Hematopoietic multipotent progenitor cell (in vitro differentiated cells): ENCODE results near the gene EPS15. TPM values are rescaled to one million over a fixed set of nuclear protein-coding genes. Genes with fewer than 3 reads are reported as not detected.
A peak's percentile ranks its signal among the peaks of the same experiment; 100 is the strongest.
"Not testable (repeated sequence)": the region's sequence is repeated elsewhere in the genome, so short reads cannot be mapped to it uniquely, and the experiment has no call there.

Source experiments
- DNase-seq, 3 donors: peaks; one replicate each; pipeline ENCODE4 v3.0.0-alpha.2; 2011 to 2015; ENCODE audit warnings: low read depth in 2 of 3, low spot score in 2 of 3
- total RNA-seq: library from RNA; depleted of rRNA; stranded (reverse); fragments of >200 nt; gene quantifications from one replicate; pipeline ENCODE4 v1.2.3, GENCODE V29; 2012

The EPS15 gene
- 43.1 TPM for total RNA-seq

GRCh38 chr1:51519048-51519864 is at the start of gene EPS15:
EPS15 (minus strand) TSS chr1:51519266; CDS start chr1:51519231, 35 bp downstream.
- DNase-seq: peak; percentile 43 to 85 (median 84)

DNA sequence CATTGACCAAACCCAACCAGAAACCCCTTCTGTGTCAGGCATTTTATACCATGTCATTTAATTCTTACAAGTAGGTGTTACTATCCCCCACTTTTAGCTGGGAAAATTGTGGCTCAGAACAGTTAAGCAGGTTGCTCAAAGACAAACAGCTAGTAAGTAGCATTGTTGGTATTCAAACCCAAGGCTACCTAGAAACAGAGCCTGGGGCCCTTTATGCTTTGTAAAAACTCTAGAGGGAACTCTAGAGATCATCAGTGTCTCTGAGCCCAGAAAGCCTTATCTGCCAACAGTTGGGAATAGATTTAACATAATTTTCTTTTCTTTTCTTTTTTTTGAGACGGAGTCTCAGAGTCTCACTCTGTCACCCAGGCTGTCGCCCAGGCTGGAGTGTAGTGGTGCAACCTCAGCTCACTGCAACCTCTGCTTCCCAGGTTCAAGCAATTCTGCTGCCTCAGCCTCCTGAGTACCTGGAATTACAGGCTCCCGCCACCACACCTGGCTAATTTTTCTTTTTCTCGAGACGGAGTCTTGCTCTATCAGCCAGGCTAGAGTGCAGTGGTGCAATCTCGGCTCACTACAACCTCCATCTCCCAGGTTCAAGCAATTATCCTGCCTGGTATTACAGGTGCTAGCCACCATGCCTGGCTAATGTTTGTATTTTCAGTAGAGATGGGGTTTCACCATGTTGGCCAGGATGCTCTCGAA is 49.3 kb upstream of the EPS15 start:
- DNase-seq: no peak

- no peak for DNase-seq
Measured at GRCh38 chr1:51567653-51568052, 48.6 kb upstream of the EPS15 start.

- DNase-seq: no peak
Measured at GRCh38 chr1:51566260-51566659, 47.2 kb upstream of the EPS15 start.

DNA sequence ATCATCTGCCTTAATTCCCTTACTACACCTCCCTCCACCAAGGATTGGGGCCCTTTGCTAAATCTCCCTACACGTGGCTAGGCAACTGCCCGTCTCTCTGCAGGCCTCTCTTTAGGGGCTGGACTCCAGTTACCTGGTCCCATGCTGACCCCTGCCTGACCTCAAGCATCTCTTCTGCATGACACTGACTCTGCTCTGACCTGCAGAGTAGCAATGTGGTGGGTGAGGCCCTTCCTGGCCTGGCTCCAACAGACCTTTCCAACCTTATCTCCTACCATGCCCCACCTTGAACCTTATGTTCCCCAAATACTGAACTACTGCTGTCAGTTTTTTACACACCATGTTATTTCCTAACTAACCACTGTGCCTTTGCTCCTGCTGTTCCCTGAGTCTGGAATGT is 45.9 kb upstream of the EPS15 start:
- DNase-seq: no peak

GRCh38 chr1:51564124-51564523 is 45.1 kb upstream of the EPS15 start:
- DNase-seq: peak in 1 of 3 donors; percentile 20

DNA sequence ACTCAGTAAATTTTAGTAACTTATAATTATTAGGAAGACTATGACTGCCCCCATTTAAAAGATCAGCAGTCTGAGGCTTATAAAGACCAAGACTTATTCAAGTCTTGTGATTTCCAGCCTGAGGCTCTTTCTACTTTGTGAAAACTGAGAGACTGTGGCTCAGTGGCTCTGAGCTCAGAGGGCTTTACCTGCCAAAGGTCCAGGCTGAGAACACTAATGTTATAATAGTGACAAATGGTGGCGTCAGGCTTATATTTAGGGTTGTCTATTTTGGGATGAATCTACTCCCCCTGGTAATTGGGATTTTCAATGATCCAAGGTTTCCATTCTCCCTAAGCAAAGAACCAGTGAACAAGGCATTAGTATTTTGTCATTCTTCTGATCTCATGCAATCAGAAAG is 42.6 kb upstream of the EPS15 start:
- no peak for DNase-seq

DNA sequence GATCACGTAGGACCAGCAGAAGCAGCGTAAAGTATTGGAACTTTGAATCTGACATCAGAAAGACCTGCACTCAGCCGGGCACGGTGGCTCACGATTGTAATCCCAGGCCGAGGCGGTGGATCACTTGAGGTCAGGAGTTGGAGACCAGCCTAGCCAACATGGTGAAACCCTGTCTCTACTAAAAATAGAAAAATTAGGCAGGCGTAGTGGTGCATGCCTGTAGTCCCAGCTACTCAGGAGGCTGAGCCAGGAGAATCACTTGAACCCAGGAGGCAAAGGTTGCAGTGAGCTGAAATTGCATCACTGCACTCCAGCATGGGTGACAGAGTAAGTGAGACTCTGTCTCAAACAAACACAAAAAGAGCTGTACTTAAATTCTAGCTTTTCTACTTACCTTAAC is 41.8 kb upstream of the EPS15 start:
- not testable (repeated sequence) for DNase-seq

DNA sequence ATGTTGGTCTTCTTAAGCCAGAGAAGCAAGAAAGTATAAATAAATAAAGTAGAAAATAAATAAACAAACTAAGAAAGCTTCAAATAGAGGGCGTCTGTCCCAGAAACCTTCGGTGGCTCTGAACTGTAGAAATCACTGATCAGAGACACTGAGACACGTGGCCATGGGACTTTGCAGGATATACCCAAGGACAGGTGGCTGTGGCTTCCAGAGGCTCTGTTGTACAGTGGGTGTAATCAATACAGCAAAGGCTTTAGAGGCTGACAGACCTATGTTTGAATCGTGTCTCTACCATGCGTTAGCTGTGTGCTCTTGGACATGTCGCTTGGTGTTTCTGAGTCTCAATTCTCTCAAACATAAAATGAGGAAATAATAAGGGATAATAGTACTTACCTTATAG is 41.0 kb upstream of the EPS15 start:
- DNase-seq: no peak

DNA sequence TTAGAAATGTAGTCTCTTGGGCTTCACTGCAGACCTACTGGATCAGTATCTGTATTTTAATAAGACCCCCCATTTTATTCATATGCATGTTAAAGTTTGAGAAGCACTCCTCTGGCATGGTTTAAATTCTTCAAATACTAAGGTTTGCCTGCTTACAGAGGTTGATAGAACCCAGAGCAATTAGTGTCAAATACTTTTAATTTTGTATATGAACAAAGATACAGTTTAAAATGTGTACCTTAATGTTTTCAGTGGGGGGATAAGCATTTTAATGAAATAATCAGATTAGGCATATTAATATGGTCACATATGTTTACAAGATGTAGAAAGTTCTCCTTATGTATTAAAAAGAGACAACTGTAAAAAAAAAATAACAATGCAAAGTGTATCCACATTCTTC is 40.4 kb upstream of the EPS15 start:
- DNase-seq: no peak

- DNase-seq: no peak
Measured at GRCh38 chr1:51559064-51559500, 40.0 kb upstream of the EPS15 start.

DNA sequence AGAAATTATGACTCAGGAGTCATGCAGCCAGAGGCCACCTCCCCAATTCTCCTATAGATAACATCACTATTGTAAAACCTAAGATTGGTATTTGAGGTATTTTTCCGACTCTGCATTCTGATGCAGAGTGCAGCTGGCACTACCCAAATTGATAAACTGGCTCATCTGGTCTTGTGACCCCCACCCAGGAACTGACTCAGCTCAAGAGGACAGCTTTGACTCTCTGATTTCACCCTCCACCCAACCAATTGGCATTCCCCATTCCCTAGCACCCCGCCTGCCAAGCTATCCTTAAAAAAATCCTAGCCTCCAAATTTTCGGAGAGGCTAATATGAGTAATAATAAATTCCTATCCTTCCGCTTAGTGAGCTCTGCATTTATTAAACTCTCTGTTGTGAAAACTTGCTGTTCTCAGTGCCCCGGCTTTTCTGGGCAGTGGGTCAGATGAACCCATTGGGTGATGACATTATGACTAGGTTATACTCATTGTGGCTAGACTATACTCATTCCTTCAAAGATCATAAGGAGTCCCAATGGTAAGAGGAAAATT is 39.4 kb upstream of the EPS15 start:
- DNase-seq: no peak

DNA sequence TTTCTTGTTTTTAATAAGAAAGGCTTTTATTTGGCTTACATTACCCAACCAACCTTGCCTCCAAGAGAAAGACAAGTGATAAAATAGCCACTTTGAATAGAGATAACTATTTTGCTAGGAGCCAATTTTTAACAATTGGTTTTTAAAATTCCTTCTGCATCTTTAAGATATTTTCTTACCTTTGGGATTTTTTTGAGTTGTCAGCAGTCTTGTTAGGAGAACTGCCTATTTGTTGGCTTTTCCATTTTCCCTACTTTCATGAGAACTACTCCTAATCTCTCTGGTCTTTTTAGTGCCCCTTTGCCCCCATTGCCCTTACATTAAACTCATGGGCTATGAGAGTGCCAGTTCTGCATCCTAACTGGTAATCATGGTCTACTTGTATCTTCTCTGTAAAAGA is 38.1 kb upstream of the EPS15 start:
- no peak for DNase-seq

DNA sequence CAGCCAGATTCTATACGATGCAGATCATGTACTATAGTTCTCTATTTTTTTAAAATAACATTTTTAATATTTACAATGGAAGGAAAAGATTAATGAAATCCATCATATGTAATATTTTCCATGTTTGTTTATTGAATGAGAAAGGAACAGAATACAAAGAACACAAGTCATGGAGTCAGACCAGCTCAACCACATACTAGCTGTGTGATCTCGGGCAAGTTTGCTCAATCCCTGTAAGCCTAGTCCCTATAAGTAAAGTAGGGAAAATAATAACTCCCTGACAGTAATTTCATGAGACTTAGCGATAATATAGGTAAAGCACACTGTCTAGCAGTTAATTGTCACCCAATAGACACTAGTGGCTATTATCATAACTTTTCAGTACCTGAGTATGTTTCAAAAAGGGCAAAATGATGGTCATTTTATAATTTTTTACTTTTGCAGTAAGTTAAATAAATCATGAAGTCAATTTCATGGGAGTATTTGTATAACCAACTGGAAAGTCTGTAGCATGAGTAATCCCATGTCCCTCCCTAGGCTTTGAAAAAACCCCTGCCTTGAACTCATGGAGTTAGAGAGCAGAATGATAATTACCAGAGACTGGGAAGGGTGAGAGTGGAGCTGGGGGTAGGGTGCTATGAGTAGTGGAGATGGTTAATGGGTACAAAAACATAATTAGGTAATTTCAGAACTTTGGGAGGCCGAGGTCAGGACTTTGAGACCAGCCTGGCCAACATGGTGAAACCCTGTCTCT is 37.0 kb upstream of the EPS15 start:
- no peak for DNase-seq

GRCh38 chr1:51553911-51554310 is 34.8 kb upstream of the EPS15 start:
- no peak for DNase-seq

DNA sequence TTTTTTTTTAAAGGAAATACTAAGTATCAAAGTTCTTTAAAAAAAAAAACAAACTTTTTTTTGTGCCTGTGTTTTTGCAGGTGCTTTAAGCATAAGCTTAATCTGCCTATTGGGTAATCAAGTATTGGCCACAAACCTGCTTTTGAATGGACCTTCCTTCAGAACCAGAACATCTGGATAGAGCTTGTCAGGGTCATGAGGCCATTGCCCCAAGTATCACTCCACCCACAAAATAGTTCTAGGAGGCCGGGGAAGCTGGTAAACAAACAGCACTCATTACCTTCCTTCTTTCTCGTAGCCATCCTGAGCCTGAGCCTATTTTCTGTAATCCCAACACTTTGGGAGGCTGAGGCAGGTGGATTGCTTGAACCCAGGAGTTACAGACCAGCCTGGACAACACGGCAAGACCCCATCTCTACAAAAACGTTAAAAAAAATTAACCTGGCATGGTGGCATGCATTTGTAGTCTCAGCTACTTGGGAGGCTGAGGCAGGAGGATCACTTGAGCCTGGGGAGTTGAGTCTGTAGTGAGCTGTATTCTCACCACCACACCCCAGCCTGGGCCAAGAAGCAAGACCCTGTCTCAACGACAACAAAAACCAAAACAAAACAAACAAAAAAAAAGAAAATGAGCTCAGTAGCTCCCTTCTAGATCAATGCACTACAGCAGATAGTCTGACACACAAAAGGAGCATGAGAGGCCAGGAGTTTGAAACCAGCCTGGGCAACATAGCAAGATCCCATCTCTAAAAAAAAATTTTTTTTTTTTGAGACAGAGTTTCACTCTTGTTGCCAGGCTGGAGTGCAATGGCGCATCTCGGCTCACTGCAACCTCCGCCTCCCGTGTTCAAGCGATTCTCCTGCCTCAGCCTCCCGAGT is 34.1 kb upstream of the EPS15 start:
- DNase-seq: no peak

GRCh38 chr1:51551848-51552296 is 32.8 kb upstream of the EPS15 start:
- DNase-seq: no peak

- no peak for DNase-seq
Measured at GRCh38 chr1:51551081-51551480, 32.0 kb upstream of the EPS15 start.

- no peak for DNase-seq
Measured at GRCh38 chr1:51549901-51550300, 30.8 kb upstream of the EPS15 start.

- peak in 2 of 3 donors; percentile 47 to 74 for DNase-seq
Measured at GRCh38 chr1:51549016-51549619, 30.1 kb upstream of the EPS15 start.
